Islet of Langerhans (tissue), 1 donor: ENCODE data around the gene MYO5B.
A peak's percentile ranks its signal among the peaks of the same experiment; 100 is the strongest.
"Not testable (repeated sequence)": the region's sequence is repeated elsewhere in the genome, so short reads cannot be mapped to it uniquely, and the experiment has no call there.

ENCODE experiments used
- FAIRE-seq: peaks from one replicate; lab custom pipeline; 2011; peaks lifted over from hg19 to GRCh38; lab: Jason Lieb, UNC

The MYO5B gene

DNA sequence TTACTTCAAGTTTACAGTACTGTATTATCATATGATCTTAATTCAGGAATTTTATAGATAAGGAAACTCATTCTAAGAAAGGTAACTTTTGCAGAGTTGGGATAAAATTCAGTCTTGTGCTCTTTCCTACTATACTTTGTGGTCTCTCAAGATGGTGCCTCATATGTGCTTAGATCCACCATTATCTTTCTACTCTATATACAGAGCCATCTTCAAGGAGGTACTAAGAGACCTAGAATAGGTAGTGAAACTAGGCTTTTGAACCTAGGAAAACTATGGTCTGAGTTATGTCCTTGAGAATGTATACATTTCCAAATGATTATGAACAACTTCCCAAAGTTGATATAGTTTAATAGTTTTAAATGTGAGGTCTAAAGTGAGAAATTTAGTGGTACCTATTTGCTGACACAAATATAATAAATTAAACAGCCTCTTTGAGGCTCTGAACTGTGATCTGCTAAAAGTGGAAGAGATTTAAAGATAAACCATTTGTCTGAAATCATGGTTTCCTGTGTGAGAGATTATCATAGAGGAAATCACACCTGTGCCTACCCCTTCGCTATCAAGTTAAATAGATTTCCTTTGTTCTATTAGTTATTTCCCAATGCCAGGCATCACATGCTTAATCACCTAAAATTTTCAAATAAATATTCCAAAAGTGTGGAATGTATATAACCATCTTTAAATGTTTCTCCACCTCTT lies 408.8 kb downstream of the MYO5B start:
- FAIRE-seq, result no peak

GRCh38 chr18:49784427-49785185 lies 410.3 kb downstream of the MYO5B start:
- FAIRE-seq, result peak; percentile 43

- FAIRE-seq, result not testable (repeated sequence)
These were observed 411.3 kb downstream of the MYO5B start for GRCh38 chr18:49783631-49784030.

DNA sequence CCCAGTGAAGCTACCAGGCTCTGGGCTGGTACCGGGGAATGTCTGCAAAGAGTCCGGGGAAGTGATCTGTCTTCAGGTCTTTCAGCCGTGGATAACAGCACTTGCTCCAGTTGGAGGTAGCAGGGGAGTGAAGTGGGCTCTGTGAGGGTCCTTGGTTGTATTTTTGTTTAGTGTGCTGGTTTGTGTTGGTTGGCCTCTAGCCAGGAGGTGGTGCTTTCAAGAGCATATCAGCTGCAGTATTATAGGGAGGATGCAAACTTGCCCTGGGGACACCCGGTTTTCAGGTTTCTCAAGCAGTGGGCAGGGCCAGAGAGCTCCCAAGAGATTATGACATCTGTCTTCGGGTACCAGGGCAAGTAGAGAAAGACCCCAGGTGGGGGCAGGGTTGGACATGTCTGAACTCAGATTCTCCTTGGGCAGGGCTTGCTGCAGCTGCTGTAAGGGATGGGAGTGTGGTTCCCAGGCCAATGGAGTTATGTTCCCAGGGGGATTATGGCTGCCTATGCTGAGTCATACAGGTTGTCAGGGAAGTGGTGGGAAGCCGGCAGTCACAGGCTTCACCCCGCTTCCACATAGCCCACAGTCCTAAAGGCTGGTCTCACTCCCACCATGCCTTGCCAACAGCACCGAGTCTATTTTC lies 416.0 kb downstream of the MYO5B start:
- FAIRE-seq, result no peak
